Measurements from ENCODE around the gene ZNF649.

GRCh38 chr19:51903192-51903591, 1.6 kb downstream of the ZNF649 start:
- TF ChIP-seq CTCF (IDR thresholded peaks at IDR 0.05) (no peak), POLR2A (IDR thresholded peaks at IDR 0.05) (no peak), POLR2AphosphoS5 (IDR thresholded peaks at IDR 0.05) (no peak)
